DOHH2 (cell line): ENCODE results near the gene HECTD1.
"Not testable (repeated sequence)": the region's sequence is repeated elsewhere in the genome, so short reads cannot be mapped to it uniquely, and the experiment has no call there.

Source experiments
- H3F3A ChIP-seq: fragments of 200-600 bp; sonication (generic), shearing (Covaris generic); 2 replicates; pipeline ENCODE4 v1.6.0; 2016; ENCODE audit warnings: antibody characterized with exemption, mild to moderate bottlenecking; ENCODE audit not compliant: control insufficient read depth, insufficient read depth
- H3K27ac ChIP-seq: fragments of 200-600 bp; sonication (generic); 2 replicates; pipeline ENCODE4 v1.5.1; 2014; ENCODE audit warnings: low read depth, mild to moderate bottlenecking, low read length, moderate library complexity
- H3K27me3 ChIP-seq: fragments of 200-600 bp; sonication (generic); 2 replicates; pipeline ENCODE4 v1.6.1; 2014; ENCODE audit warnings: mild to moderate bottlenecking, low read length, mixed read lengths; ENCODE audit not compliant: control insufficient read depth
- H3K36me3 ChIP-seq: fragments of 200-600 bp; sonication (generic); 2 replicates; pipeline ENCODE4 v1.6.1; 2014; ENCODE audit warnings: mild to moderate bottlenecking, low read length, moderate library complexity, mixed read lengths; ENCODE audit not compliant: control insufficient read depth
- H3K4me1 ChIP-seq: fragments of 200-600 bp; sonication (generic); 2 replicates; pipeline ENCODE4 v1.6.1; 2014; ENCODE audit warnings: mild to moderate bottlenecking, low read length, mixed read lengths; ENCODE audit not compliant: control insufficient read depth
- H3K4me2 ChIP-seq: fragments of 200-600 bp; sonication (generic); 2 replicates; pipeline ENCODE4 v1.6.0; 2014; ENCODE audit warnings: mild to moderate bottlenecking, low read length, moderate library complexity
- H3K4me3 ChIP-seq: fragments of 200-600 bp; sonication (generic); 2 replicates; pipeline ENCODE4 v1.5.1; 2014; ENCODE audit warnings: mild to moderate bottlenecking, low read length, mixed read lengths
- H3K79me2 ChIP-seq: fragments of 200-600 bp; sonication (generic); 2 replicates; pipeline ENCODE4 v1.6.1; 2014; ENCODE audit warnings: mild to moderate bottlenecking, low read length, mixed read lengths; ENCODE audit not compliant: control insufficient read depth
- H3K9me2 ChIP-seq: fragments of 200-600 bp; sonication (generic); replicated peaks from 2 replicates; pipeline ENCODE4 v1.6.1; 2014; ENCODE audit warnings: mild to moderate bottlenecking, low read length, mixed read lengths; ENCODE audit not compliant: control insufficient read depth
- H3K9me3 ChIP-seq: fragments of 200-600 bp; sonication (generic); 2 replicates; pipeline ENCODE4 v1.6.1; 2014; ENCODE audit warnings: antibody characterized with exemption, low read length, mixed read lengths; ENCODE audit not compliant: control insufficient read depth, insufficient read depth
- H4K20me1 ChIP-seq: fragments of 200-600 bp; sonication (generic); 2 replicates; pipeline ENCODE4 v1.6.0; 2014; ENCODE audit warnings: low read depth, mild to moderate bottlenecking, antibody characterized with exemption, low read length, moderate library complexity; ENCODE audit not compliant: control insufficient read depth, insufficient read depth
- CTCF ChIP-seq: fragments of 200-600 bp; sonication (generic); IDR thresholded peaks from one replicate; pipeline ENCODE4 v1.5.1; 2014; ENCODE audit warnings: antibody characterized with exemption, mild to moderate bottlenecking, low read depth, low read length; ENCODE audit not compliant: poor library complexity, severe bottlenecking
- EZH2phosphoT487 ChIP-seq: fragments of 200-600 bp; sonication (generic); IDR thresholded peaks from 2 replicates; pipeline ENCODE4 v1.6.1; 2017; ENCODE audit warnings: borderline replicate concordance, mild to moderate bottlenecking, antibody characterized with exemption, low read length, moderate library complexity, mixed read lengths

Gene HECTD1

GRCh38 chr14:31092160-31092708, 115.4 kb downstream of the HECTD1 start:
- Histone ChIP-seq H3K36me3 (no peaks in the 10 kb centered on the region), H3K9me3 (no peaks in the 10 kb centered on the region), H3K79me2 (no peaks in the 10 kb centered on the region), H3K9me2 (no peaks in the 10 kb centered on the region), H3K4me2 (no peak overlapping the region), H3K27me3 (no peaks in the 10 kb centered on the region), H4K20me1 (no peaks in the 10 kb centered on the region), H3K4me1 (no peaks in the 10 kb centered on the region), H3K27ac (no peak overlapping the region), H3F3A (peaks cover 4% of the 10 kb centered on the region), H3K4me3 (no peak overlapping the region)
- TF ChIP-seq CTCF (no peak), EZH2phosphoT487 (no peak)

- no peak overlapping the region for H3K27ac ChIP-seq
- no peaks in the 10 kb centered on the region for H3K4me1 ChIP-seq
- H3K4me3 ChIP-seq: no peak overlapping the region
- no peaks in the 10 kb centered on the region for H3K9me2 ChIP-seq
- H4K20me1 ChIP-seq: no peaks in the 10 kb centered on the region
- H3F3A ChIP-seq: peaks cover 4% of the 10 kb centered on the region
- H3K4me2 ChIP-seq: no peak overlapping the region
- no peak for TF ChIP-seq CTCF
- TF ChIP-seq EZH2phosphoT487: no peak
- H3K27me3 ChIP-seq: no peaks in the 10 kb centered on the region
- H3K79me2 ChIP-seq: no peaks in the 10 kb centered on the region
- H3K36me3 ChIP-seq: no peaks in the 10 kb centered on the region
- H3K9me3 ChIP-seq: no peaks in the 10 kb centered on the region
These were observed 116.5 kb downstream of the HECTD1 start for GRCh38 chr14:31090883-31091764.

GRCh38 chr14:31086466-31086865, 121.1 kb downstream of the HECTD1 start:
- H3K4me2 ChIP-seq, H3K4me3 ChIP-seq, H4K20me1 ChIP-seq, H3K36me3 ChIP-seq, H3F3A ChIP-seq, H3K79me2 ChIP-seq, H3K27ac ChIP-seq, H3K27me3 ChIP-seq, H3K9me3 ChIP-seq, H3K9me2 ChIP-seq: not testable (repeated sequence)
- H3K4me1 ChIP-seq: peaks cover 18% of the 10 kb centered on the region

- H3K9me2 ChIP-seq: no peaks in the 10 kb centered on the region
- no peaks in the 10 kb centered on the region for H3K36me3 ChIP-seq
- H4K20me1 ChIP-seq: no peaks in the 10 kb centered on the region
- no peaks in the 10 kb centered on the region for H3K79me2 ChIP-seq
- no peak overlapping the region for H3K27ac ChIP-seq
- no peaks in the 10 kb centered on the region for H3F3A ChIP-seq
- no peak overlapping the region for H3K4me3 ChIP-seq
- TF ChIP-seq CTCF: no peak
- TF ChIP-seq EZH2phosphoT487: no peak
- H3K4me1 ChIP-seq: peaks cover 18% of the 10 kb centered on the region
- H3K27me3 ChIP-seq: no peaks in the 10 kb centered on the region
- no peaks in the 10 kb centered on the region for H3K9me3 ChIP-seq
- H3K4me2 ChIP-seq: peak overlapping the region; percentile 39; the same call in 1 of the 2 replicates
These were observed 122.6 kb downstream of the HECTD1 start for GRCh38 chr14:31085027-31085426.
